COLO668 (cell line): ENCODE results near the gene BGN.

ENCODE experiments used
- DNase-seq: peaks from one replicate; lab custom pipeline; 2025; ENCODE audit not compliant: unreplicated experiment; lab: John Stamatoyannopoulos, UW

BGN gene

GRCh38 chrX:153524234-153524633 lies 29.5 kb downstream of the BGN start:
- DNase-seq, result no peak

GRCh38 chrX:153525451-153525850 lies 30.7 kb downstream of the BGN start:
- no peak for DNase-seq

GRCh38 chrX:153526042-153526441 lies 31.3 kb downstream of the BGN start:
- no peak for DNase-seq

- DNase-seq, result no peak
These were observed 32.0 kb downstream of the BGN start for GRCh38 chrX:153526801-153527200.

GRCh38 chrX:153527208-153527607 lies 32.4 kb downstream of the BGN start:
- DNase-seq, result no peak

- DNase-seq, result no peak
These were observed 35.8 kb downstream of the BGN start for GRCh38 chrX:153530411-153531129.

GRCh38 chrX:153533091-153533490 lies 38.3 kb downstream of the BGN start:
- DNase-seq, result no peak

- DNase-seq, result no peak
These were observed 42.3 kb downstream of the BGN start for GRCh38 chrX:153537080-153537479.

GRCh38 chrX:153537526-153538295 lies 42.9 kb downstream of the BGN start:
- DNase-seq, result no peak

- no peak for DNase-seq
These were observed 43.6 kb downstream of the BGN start for GRCh38 chrX:153538424-153538823.

- DNase-seq, result peak; percentile 67
These were observed 44.6 kb downstream of the BGN start for GRCh38 chrX:153539171-153539978.

GRCh38 chrX:153539979-153540358 lies 45.2 kb downstream of the BGN start:
- no peak for DNase-seq

- DNase-seq, result no peak
These were observed 49.9 kb downstream of the BGN start for GRCh38 chrX:153544727-153545126.

- no peak for DNase-seq
These were observed 51.6 kb downstream of the BGN start for GRCh38 chrX:153546386-153546785.

- DNase-seq, result no peak
These were observed 52.4 kb downstream of the BGN start for GRCh38 chrX:153547195-153547594.

- DNase-seq, result no peak
These were observed 54.5 kb downstream of the BGN start for GRCh38 chrX:153549231-153549630.

- no peak for DNase-seq
These were observed 55.0 kb downstream of the BGN start for GRCh38 chrX:153549807-153550206.

- no peak for DNase-seq
These were observed 56.4 kb downstream of the BGN start for GRCh38 chrX:153551135-153551534.

- DNase-seq, result peak; percentile 59
These were observed 59.9 kb downstream of the BGN start for GRCh38 chrX:153554519-153555167.

GRCh38 chrX:153556767-153557166 lies 62.0 kb downstream of the BGN start:
- peak; percentile 39 for DNase-seq
